Uterus (tissue), 4 donors: ENCODE results near the gene COX10. TPM values are rescaled to one million over a fixed set of nuclear protein-coding genes. Genes with fewer than 3 reads are reported as not detected.

Experiments
- DNase-seq, 2 donors: peaks; one replicate each; pipeline ENCODE4 v3.0.0-alpha.2; 2019 to 2020
- H3K27ac ChIP-seq, 2 donors: fragments of 200-600 bp; sonication (generic); 1 replicate in 1 of 2; 2 replicates in 1 of 2; pipeline ENCODE4 v1.5.1; 2016 to 2018
- H3K27me3 ChIP-seq, 2 donors: fragments of 200-600 bp; sonication (generic); one replicate each; pipeline ENCODE4 v1.5.1; 2018 to 2019; ENCODE audit warnings: control low read depth in 1 of 2
- H3K36me3 ChIP-seq, 2 donors: fragments of 200-600 bp; sonication (generic); one replicate each; pipeline ENCODE4 v1.5.1; 2019; ENCODE audit warnings: control low read depth in 1 of 2
- H3K4me1 ChIP-seq, 2 donors: fragments of 200-600 bp; sonication (generic); one replicate each; pipeline ENCODE4 v1.5.1; 2018 to 2019; ENCODE audit warnings: control low read depth in 1 of 2
- H3K4me3 ChIP-seq, 2 donors: fragments of 200-600 bp; sonication (generic); 1 replicate in 1 of 2; 2 replicates in 1 of 2; pipeline ENCODE4 v1.5.1; 2018 to 2019; ENCODE audit warnings: mild to moderate bottlenecking in 1 of 2
- H3K9me3 ChIP-seq, 2 donors: fragments of 200-600 bp; sonication (generic); one replicate each; pipeline ENCODE4 v1.5.1; 2019; ENCODE audit warnings: control low read depth in 1 of 2
- POLR2A ChIP-seq, 2 donors: fragments of 450-650 bp; IDR thresholded peaks; one replicate each; pipeline ENCODE4 v1.6.1; 2016; ENCODE audit warnings: antibody characterized with exemption in 2 of 2, mild to moderate bottlenecking in 1 of 2, moderate library complexity in 1 of 2
- intact Hi-C: fragments of 100-400 bp; cut with DNase I; formaldehyde crosslinking; loops from one replicate; pipeline ENCODE4 v1.15.1; 2023; ENCODE audit warnings: low total_unique reads
- total RNA-seq, 4 donors: library from RNA; depleted of rRNA in 3 of 4; stranded (reverse); fragments of >200 nt in 3 of 4; gene quantifications; one replicate each; pipeline versions ENCODE4 v1.1.0 to v1.2.4, GENCODE V29; 2014 to 2023
- TF ChIP-seq, protein P1 (sequence below), 4 experiments: fragments of 200-600 bp in 2 of 4; fragments of 450-650 bp in 2 of 4; sonication (generic) in 2 of 4; IDR thresholded peaks; one replicate each; pipeline ENCODE4 v1.5.1; 2016 to 2019; ENCODE audit warnings: antibody characterized with exemption in 4 of 4, mild to moderate bottlenecking in 2 of 4, moderate library complexity in 1 of 4
- donor health status: DM: yes; HTN: yes; CAD: no.

COX10 gene
- total RNA-seq, 4 donors from 2014 or later, result 3.2 to 23.4 (median 10.9) TPM

DNA sequence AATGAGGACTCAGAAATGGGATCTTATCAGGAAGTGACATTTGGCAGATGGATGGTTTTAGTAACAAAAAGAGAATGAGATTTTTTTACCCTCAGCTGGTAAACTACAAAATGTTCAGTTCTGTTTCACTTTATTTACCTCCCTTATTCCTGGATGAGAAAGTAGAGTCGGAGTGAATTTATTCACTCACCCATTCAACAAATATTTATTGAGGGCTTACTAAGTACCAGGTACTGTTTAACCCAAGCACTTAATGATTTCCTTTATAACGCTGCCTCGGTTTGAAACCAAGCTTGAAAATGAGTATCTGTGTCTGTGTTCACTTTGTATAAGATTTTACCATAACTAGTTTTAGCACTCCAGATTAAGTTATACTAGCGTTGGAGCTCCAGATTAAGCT lies 129.3 kb downstream of the COX10 start:
- intact Hi-C loops, result no loop called here
- Histone ChIP-seq H3K27me3 (no peaks in the 10 kb centered on the region), H3K9me3 (no peaks in the 10 kb centered on the region), H3K4me3 (no peak overlapping the region), H3K27ac (no peak overlapping the region), H3K4me1 (no peaks in the 10 kb centered on the region), H3K36me3 (no peaks in the 10 kb centered on the region)
- TF ChIP-seq POLR2A (IDR thresholded peaks at IDR 0.05), result no peak
- TF ChIP-seq, protein P1, sequence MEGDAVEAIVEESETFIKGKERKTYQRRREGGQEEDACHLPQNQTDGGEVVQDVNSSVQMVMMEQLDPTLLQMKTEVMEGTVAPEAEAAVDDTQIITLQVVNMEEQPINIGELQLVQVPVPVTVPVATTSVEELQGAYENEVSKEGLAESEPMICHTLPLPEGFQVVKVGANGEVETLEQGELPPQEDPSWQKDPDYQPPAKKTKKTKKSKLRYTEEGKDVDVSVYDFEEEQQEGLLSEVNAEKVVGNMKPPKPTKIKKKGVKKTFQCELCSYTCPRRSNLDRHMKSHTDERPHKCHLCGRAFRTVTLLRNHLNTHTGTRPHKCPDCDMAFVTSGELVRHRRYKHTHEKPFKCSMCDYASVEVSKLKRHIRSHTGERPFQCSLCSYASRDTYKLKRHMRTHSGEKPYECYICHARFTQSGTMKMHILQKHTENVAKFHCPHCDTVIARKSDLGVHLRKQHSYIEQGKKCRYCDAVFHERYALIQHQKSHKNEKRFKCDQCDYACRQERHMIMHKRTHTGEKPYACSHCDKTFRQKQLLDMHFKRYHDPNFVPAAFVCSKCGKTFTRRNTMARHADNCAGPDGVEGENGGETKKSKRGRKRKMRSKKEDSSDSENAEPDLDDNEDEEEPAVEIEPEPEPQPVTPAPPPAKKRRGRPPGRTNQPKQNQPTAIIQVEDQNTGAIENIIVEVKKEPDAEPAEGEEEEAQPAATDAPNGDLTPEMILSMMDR (IDR thresholded peaks at IDR 0.05), result no peak
- no peak for DNase-seq

DNA sequence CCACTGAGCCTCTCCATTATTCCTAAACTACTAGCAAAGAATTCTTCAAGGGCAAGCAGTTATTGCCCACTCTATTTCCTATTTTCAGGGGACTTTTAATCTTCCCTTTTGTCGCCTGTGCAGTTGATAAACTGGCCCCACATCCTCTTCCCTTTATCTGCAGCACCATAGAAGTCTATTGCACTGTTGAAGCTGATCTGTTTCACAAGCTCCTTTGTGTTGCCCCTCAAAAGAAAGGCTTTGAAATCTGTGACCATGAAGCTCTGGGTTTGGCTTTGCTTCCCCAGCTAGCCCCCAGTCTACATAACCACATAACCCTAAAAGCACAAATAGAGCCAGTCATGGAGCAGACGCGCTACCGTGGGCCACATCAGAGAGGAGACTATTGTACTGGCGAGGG lies 130.3 kb downstream of the COX10 start:
- TF ChIP-seq, protein P1 (IDR thresholded peaks at IDR 0.05), result no peak
- TF ChIP-seq POLR2A (IDR thresholded peaks at IDR 0.05), result no peak
- Histone ChIP-seq H3K36me3 (no peaks in the 10 kb centered on the region), H3K4me3 (no peak overlapping the region), H3K27me3 (no peaks in the 10 kb centered on the region), H3K4me1 (no peaks in the 10 kb centered on the region), H3K9me3 (no peaks in the 10 kb centered on the region), H3K27ac (no peak overlapping the region)
- DNase-seq, result no peak
- intact Hi-C loops, result no loop called here

DNA sequence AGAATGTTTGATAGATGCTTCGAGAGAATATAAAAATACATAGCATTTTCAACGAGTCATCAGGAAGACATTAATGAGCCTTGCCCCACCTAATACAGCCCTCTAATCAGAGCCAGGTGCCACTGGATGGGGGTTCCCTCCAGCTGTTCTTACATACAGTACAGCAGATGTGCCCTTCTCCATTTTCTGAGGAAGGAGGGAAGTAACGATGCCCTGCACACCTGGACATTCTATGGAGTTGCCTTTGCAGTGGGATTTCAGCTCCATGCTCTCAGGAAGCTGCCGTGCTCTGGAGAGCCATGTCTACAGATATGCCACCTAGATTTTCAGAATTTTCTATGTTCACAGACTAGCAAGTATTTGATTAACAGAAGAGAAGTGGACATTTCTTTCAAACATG lies 131.1 kb downstream of the COX10 start:
- intact Hi-C loops, result no loop called here

DNA sequence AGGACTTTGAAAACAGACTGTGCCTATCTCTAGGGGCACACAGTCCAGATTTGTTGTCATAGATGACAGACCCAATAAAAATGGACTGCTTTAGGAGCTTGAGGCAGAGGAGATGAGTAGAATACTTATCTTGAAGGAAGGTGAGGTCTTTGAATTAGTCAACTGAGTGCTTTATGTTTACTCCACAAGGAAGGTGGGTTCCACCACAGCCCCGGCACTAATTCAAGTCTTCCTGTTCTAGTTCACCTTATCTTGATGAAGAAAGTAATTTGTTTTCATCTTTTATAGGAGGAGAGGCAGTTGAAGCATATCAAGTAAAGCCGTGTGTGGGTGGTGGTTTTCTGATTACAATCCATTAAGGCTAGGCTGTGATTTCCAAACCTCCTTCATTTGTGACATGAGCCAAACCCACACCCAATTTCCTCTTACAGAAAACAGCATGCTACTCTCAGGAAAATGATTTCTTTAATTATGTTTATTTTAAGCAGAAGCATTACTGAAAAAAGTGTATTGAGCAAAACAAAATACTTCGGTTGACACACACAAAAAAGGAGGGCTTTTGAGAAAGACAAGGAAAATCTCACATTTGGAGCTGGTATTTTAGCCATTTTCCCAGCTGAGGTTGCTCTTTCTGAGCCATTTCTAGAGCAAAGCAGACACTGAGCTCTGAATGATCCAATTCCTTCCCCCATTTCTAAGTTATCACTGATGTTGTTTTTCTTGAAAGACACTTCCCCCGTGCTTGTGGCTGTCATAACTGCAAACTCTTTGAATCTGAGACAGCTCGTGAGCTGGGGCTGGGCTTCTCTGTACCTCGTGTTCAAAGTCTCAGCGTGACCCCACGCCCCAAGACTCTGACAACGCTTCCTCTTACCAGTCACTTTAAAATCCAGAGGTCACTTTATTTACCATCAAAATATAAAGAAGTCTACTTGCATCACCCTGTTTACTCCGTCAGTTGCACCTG lies 132.0 kb downstream of the COX10 start:
- no peak for TF ChIP-seq POLR2A (IDR thresholded peaks at IDR 0.05)
- TF ChIP-seq, protein P1 (IDR thresholded peaks at IDR 0.05), result no peak
- no peaks in the 10 kb centered on the region for H3K9me3 ChIP-seq
- DNase-seq, result no peak
- H3K36me3 ChIP-seq, result no peaks in the 10 kb centered on the region
- H3K27ac ChIP-seq, result no peak overlapping the region
- intact Hi-C loops, result no loop called here
- no peaks in the 10 kb centered on the region for H3K27me3 ChIP-seq
- no peaks in the 10 kb centered on the region for H3K4me1 ChIP-seq
- no peak overlapping the region for H3K4me3 ChIP-seq

More for the DNA sequence above, 131.1 kb downstream of the COX10 start:
- H3K4me1 ChIP-seq, result no peaks in the 10 kb centered on the region
- TF ChIP-seq, protein P1 (IDR thresholded peaks at IDR 0.05), result no peak
- TF ChIP-seq POLR2A (IDR thresholded peaks at IDR 0.05), result no peak
- H3K27me3 ChIP-seq, result no peaks in the 10 kb centered on the region
- DNase-seq, result no peak
- H3K27ac ChIP-seq, result no peak overlapping the region
- no peaks in the 10 kb centered on the region for H3K36me3 ChIP-seq
- H3K4me3 ChIP-seq, result no peak overlapping the region
- H3K9me3 ChIP-seq, result no peaks in the 10 kb centered on the region

DNA sequence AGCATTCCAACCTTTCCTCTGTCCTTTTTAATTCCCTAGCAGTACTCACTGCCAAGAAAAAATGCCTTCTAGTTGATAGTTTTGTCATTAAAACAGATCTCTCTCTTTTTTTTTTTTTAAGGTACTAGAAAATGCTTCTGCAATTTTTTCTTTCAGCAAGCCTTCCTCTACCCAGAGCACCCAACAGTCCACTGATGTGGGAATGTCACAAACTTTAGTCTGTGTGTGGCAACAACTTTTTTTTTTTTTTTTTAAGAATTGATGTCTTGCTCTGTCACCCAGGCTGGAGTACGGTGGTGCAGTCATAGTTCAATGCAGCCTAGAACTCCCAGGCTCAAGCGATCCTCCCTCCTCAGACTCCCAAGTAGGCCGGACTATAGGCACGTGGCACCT lies 132.7 kb downstream of the COX10 start:
- no peaks in the 10 kb centered on the region for H3K27me3 ChIP-seq
- intact Hi-C loops, result no loop called here
- no peaks in the 10 kb centered on the region for H3K4me1 ChIP-seq
- no peak overlapping the region for H3K4me3 ChIP-seq
- no peaks in the 10 kb centered on the region for H3K9me3 ChIP-seq
- TF ChIP-seq POLR2A (IDR thresholded peaks at IDR 0.05), result no peak
- TF ChIP-seq, protein P1 (IDR thresholded peaks at IDR 0.05), result no peak
- H3K36me3 ChIP-seq, result no peaks in the 10 kb centered on the region
- H3K27ac ChIP-seq, result no peak overlapping the region
- DNase-seq, result no peak
